ENCODE data around the gene CD81. TPM values are rescaled to one million over a fixed set of nuclear protein-coding genes. Genes with fewer than 3 reads are reported as not detected.

CD81 gene
- total RNA-seq, 4 donors from 2014 or later, result 156 to 406 (median 255) TPM

- intact Hi-C loops (cut with DNase I; ENCODE audit: low total_unique reads), result no loop called here
- H3K27me3 ChIP-seq, result no peaks in the 10 kb centered on the region
- H3K9me3 ChIP-seq, result no peaks in the 10 kb centered on the region
- WGBS, 2 donors (ENCODE audit: low coverage in 1 of 2), result 67% methylated on average over 8 of the region's 8 CpGs; no CpG with 5 or more reads in 1 of the 2 donors
- H3K4me3 ChIP-seq, result no peak overlapping the region
- TF ChIP-seq EP300 (IDR thresholded peaks at IDR 0.05; ENCODE audit: low read depth), result no peak
- TF ChIP-seq POLR2A (IDR thresholded peaks at IDR 0.05), result no peak
- TF ChIP-seq POLR2AphosphoS5 (IDR thresholded peaks at IDR 0.05), result no peak
- TF ChIP-seq CTCF (IDR thresholded peaks at IDR 0.05), result no peak
- peaks cover 53 to 65% (median 61%) of the 10 kb centered on the region in 4 donors for H3K4me1 ChIP-seq
- H3K36me3 ChIP-seq, result no peaks in the 10 kb centered on the region
- DNase-seq, result peak; percentile 61
- in situ Hi-C loops (cut with MboI; ENCODE audit: low pct_ligation_motif_present in 1 of 4, low pct_unique_long_range_greater_than_20kb in 1 of 4, low sequenced_read_pairs in 3 of 4), result no loop called here
- H3K27ac ChIP-seq, result peak overlapping the region; percentile 75 to 99 (median 92)
Measured at GRCh38 chr11:2390725-2391151, 13.6 kb downstream of the CD81 start.

DNA sequence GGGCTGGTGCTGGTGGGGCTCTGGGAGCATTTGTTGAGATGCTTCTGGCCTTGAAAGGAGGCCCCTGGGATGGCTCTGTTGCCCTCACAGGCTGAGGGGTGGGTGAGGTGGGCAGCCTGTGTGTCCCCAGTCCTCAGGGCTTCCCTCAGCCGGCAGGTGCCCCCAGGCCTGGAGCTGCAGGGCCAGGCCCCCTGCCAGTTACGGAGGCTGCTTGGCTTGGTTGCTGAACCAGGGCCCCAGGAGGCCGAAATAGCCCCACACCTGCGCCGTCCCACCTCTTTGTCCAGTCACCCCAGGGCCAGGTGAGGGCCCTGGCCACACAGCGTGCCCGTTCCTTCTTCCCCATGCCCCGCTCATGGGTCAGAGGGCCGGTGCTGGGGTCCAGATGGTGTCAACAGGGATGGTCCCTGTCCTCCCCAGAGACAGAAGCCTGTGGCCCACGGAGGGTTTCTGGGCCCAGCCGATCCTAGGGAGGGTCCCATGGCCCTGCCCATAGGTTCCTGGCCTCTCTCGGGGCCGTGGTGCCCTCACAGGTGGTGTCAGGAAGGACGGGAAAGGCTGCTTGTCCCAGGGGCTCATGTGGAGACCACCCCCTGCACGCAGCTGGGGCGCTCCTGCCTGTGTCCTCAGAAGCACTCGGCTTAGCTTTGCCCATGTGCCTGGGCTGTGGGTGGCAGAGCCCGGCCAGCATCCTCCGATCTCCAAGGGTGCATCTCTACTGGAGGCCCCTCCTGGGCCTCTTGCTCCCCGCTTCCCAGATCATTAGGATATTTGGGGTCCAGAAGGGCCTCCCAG, 14.3 kb downstream of the CD81 start:
- DNase-seq, result no peak
- 83% methylated on average over 19 of the region's 20 CpGs; no CpG with 5 or more reads in 1 of the 2 donors for WGBS, 2 donors (ENCODE audit: low coverage in 1 of 2)
- Histone ChIP-seq H3K27me3 (no peaks in the 10 kb centered on the region), H3K4me1 (peaks cover 47 to 59% (median 55%) of the 10 kb centered on the region in 4 donors), H3K27ac (peak overlapping the region; percentile 61 to 99 (median 92)), H3K36me3 (no peaks in the 10 kb centered on the region), H3K4me3 (no peak overlapping the region), H3K9me3 (no peaks in the 10 kb centered on the region)
- TF ChIP-seq EP300 (IDR thresholded peaks at IDR 0.05; ENCODE audit: low read depth) (no peak), POLR2AphosphoS5 (IDR thresholded peaks at IDR 0.05) (no peak), CTCF (IDR thresholded peaks at IDR 0.05) (no peak)
- in situ Hi-C loops (cut with MboI; ENCODE audit: low pct_ligation_motif_present in 1 of 4, low pct_unique_long_range_greater_than_20kb in 1 of 4, low sequenced_read_pairs in 3 of 4) (no loop called here), intact Hi-C loops (cut with DNase I; ENCODE audit: low total_unique reads) (no loop called here)

DNA sequence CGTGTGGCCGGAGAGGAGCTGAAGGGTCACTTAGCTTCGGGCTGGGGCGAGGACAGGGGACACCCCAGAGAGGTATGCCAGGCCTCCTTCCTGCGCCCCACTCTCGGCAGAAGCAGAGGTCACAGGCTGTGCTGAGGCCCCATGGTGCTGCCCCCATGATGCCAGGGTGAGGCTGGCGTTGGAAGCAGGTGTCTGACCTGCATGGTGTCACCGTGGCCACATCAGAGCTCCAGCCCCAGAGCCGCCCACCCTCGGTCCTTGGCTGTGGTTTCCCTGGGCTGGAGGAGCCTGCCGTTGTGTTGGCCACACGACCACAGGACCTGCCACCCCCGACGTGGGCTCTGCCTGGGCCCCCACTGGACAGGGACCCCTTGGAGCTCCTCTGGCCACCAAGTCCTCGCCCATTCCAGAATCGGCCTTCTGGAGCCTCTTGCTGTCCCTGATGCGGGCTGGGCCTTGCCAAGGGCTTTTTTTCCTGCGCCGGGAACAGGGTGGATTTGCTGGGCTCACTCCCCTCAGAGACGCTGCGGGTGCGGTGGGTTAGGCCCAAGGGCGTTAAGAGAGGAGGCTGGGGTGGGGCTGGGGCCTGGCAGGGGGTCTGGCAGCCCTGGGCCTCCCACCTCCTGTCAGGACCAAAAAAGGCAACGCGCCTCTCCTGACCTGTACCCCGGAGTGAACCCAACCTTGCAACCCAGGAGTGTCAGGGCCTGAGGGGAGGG, 15.3 kb downstream of the CD81 start:
- Histone ChIP-seq H3K27me3 (no peaks in the 10 kb centered on the region), H3K4me1 (peaks cover 37 to 49% (median 45%) of the 10 kb centered on the region in 4 donors), H3K27ac (peak overlapping the region; percentile 61 to 99 (median 92)), H3K9me3 (no peaks in the 10 kb centered on the region), H3K36me3 (peaks cover 0 to 4% (median 0%) of the 10 kb centered on the region in 4 donors), H3K4me3 (no peak overlapping the region)
- in situ Hi-C loops (cut with MboI; ENCODE audit: low pct_ligation_motif_present in 1 of 4, low pct_unique_long_range_greater_than_20kb in 1 of 4, low sequenced_read_pairs in 3 of 4), result no loop called here
- intact Hi-C loops (cut with DNase I; ENCODE audit: low total_unique reads), result no loop called here
- DNase-seq, result no peak
- TF ChIP-seq EP300 (IDR thresholded peaks at IDR 0.05; ENCODE audit: low read depth), result no peak
- no peak for TF ChIP-seq POLR2A (IDR thresholded peaks at IDR 0.05)
- no peak for TF ChIP-seq CTCF (IDR thresholded peaks at IDR 0.05)
- no peak for TF ChIP-seq POLR2AphosphoS5 (IDR thresholded peaks at IDR 0.05)
- 82% methylated on average over 17 of the region's 26 CpGs; no CpG with 5 or more reads in 1 of the 2 donors for WGBS, 2 donors (ENCODE audit: low coverage in 1 of 2)

Data from transverse colon (tissue), 4 donors.